Tibial nerve (tissue), 4 donors: Measurements from ENCODE around the gene SLC23A2. TPM values are rescaled to one million over a fixed set of nuclear protein-coding genes. Genes with fewer than 3 reads are reported as not detected.

Experiments used
- DNase-seq, 2 donors: peaks; one replicate each; pipeline ENCODE4 v3.0.0-alpha.2; 2019; ENCODE audit warnings: low spot score in 2 of 2
- H3K27ac ChIP-seq, 4 donors: fragments of 200-600 bp; sonication (generic) in 3 of 4; one replicate each; pipeline ENCODE4 v1.5.1; 2017 to 2019; ENCODE audit warnings: mild to moderate bottlenecking in 1 of 4
- H3K27me3 ChIP-seq, 2 donors: fragments of 200-600 bp; sonication (generic) in 1 of 2; one replicate each; pipeline versions ENCODE4 v1.5.1 to v1.6.0; 2017 to 2019
- H3K36me3 ChIP-seq, 3 donors: fragments of 200-600 bp; sonication (generic); one replicate each; pipeline ENCODE4 v1.5.1; 2018 to 2019
- H3K4me1 ChIP-seq, 4 donors: fragments of 200-600 bp; sonication (generic) in 3 of 4; one replicate each; pipeline ENCODE4 v1.5.1; 2017 to 2019
- H3K4me3 ChIP-seq, 4 donors: fragments of 200-600 bp; sonication (generic) in 3 of 4; one replicate each; pipeline ENCODE4 v1.5.1; 2017 to 2019; ENCODE audit warnings: mild to moderate bottlenecking in 1 of 4, moderate library complexity in 1 of 4
- H3K9me3 ChIP-seq, 4 donors: fragments of 200-600 bp; sonication (generic) in 3 of 4; one replicate each; pipeline ENCODE4 v1.5.1; 2017 to 2019
- EP300 ChIP-seq, 2 donors: sonication (generic); formaldehyde crosslinking; IDR thresholded peaks; one replicate each; pipeline ENCODE4 v1.6.1; 2017; ENCODE audit warnings: antibody characterized with exemption in 2 of 2, mild to moderate bottlenecking in 1 of 2
- POLR2A ChIP-seq, 2 donors: fragments of 450-650 bp; IDR thresholded peaks; one replicate each; pipeline ENCODE4 v1.6.1; 2017; ENCODE audit warnings: antibody characterized with exemption in 2 of 2, mild to moderate bottlenecking in 2 of 2, moderate library complexity in 2 of 2
- WGBS, 2 donors: methylation state at CpG; one replicate each; pipeline ENCODE4 v1.1.5; 2018; 5-methylcytosine and 5-hydroxymethylcytosine counted together
- total RNA-seq, 4 donors: library from RNA; depleted of rRNA; stranded (reverse); fragments of >200 nt; gene quantifications; one replicate each; pipeline ENCODE4 v1.1.0, GENCODE V29; 2016
- TF ChIP-seq, protein P1 (sequence below), 5 experiments: fragments of 200-600 bp in 3 of 5; fragments of 450-650 bp in 2 of 5; sonication (generic) in 3 of 5; IDR thresholded peaks; one replicate each; pipeline ENCODE4 v1.5.1; 2016 to 2019; ENCODE audit warnings: antibody characterized with exemption in 5 of 5, mild to moderate bottlenecking in 3 of 5, moderate library complexity in 2 of 5

The SLC23A2 gene
- total RNA-seq, 4 donors from 2014 or later, result 30.6 to 48.5 (median 40.6) TPM

DNA sequence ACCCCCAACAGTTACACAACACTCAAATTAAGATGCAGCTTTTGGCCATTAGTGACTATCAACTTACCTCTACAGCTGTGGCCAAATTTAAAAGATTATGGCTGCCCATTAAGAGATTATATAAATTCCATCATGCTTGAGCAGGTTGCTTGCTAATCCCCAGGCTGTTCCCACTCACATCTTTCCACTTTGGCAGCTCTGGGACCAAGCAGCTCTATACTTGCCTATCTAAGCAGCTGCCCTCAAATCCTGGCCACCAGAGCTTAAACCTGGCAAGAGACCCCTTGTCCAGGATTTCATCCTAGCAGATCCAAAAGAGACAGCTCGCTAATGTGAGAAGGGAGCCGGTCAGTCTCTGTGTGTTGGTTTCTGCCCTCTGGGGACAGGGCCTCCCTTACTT, 127.9 kb downstream of the SLC23A2 start:
- TF ChIP-seq, protein P1, sequence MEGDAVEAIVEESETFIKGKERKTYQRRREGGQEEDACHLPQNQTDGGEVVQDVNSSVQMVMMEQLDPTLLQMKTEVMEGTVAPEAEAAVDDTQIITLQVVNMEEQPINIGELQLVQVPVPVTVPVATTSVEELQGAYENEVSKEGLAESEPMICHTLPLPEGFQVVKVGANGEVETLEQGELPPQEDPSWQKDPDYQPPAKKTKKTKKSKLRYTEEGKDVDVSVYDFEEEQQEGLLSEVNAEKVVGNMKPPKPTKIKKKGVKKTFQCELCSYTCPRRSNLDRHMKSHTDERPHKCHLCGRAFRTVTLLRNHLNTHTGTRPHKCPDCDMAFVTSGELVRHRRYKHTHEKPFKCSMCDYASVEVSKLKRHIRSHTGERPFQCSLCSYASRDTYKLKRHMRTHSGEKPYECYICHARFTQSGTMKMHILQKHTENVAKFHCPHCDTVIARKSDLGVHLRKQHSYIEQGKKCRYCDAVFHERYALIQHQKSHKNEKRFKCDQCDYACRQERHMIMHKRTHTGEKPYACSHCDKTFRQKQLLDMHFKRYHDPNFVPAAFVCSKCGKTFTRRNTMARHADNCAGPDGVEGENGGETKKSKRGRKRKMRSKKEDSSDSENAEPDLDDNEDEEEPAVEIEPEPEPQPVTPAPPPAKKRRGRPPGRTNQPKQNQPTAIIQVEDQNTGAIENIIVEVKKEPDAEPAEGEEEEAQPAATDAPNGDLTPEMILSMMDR (IDR thresholded peaks at IDR 0.05), result no peak
- TF ChIP-seq EP300 (IDR thresholded peaks at IDR 0.05) (no peak), POLR2A (IDR thresholded peaks at IDR 0.05) (no peak)
- Histone ChIP-seq H3K36me3 (peaks cover 0 to 68% (median 0%) of the 10 kb centered on the region in 3 donors), H3K4me1 (no peaks in the 10 kb centered on the region), H3K4me3 (no peak overlapping the region), H3K27ac (no peak overlapping the region), H3K27me3 (no peaks in the 10 kb centered on the region), H3K9me3 (no peaks in the 10 kb centered on the region)
- DNase-seq, result no peak
- 86 to 90% methylated on average over 2 of the region's 2 CpGs for WGBS, 2 donors

DNA sequence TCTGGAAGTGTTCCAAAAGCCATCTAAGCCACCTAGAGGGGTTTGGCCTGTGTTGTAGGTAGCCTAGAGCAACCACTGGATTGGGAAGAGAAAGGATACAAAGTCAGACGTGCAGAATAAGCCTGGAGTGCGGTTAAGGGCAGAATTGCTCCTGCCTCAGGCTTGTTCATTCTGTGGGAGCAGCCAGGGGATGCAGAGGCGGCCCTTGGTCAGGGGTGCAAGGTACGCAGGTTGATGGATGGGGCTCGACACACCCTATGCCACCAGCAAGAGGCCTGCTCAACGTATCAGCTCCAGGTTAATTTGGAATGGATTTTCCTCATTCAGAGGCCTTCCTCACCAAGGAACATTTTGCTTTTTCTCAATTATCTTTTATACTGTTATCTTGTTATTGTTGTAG, 129.8 kb downstream of the SLC23A2 start:
- Histone ChIP-seq H3K9me3 (no peaks in the 10 kb centered on the region), H3K27me3 (no peaks in the 10 kb centered on the region), H3K27ac (peak overlapping the region in 1 of 4 donors; percentile 21), H3K4me3 (no peak overlapping the region), H3K4me1 (no peaks in the 10 kb centered on the region), H3K36me3 (peaks cover 0 to 75% (median 0%) of the 10 kb centered on the region in 3 donors)
- DNase-seq, result no peak
- WGBS, 2 donors, result 92 to 94% methylated on average over 6 of the region's 6 CpGs
- TF ChIP-seq, protein P1 (IDR thresholded peaks at IDR 0.05), result no peak
- TF ChIP-seq EP300 (IDR thresholded peaks at IDR 0.05) (no peak), POLR2A (IDR thresholded peaks at IDR 0.05) (no peak)

DNA sequence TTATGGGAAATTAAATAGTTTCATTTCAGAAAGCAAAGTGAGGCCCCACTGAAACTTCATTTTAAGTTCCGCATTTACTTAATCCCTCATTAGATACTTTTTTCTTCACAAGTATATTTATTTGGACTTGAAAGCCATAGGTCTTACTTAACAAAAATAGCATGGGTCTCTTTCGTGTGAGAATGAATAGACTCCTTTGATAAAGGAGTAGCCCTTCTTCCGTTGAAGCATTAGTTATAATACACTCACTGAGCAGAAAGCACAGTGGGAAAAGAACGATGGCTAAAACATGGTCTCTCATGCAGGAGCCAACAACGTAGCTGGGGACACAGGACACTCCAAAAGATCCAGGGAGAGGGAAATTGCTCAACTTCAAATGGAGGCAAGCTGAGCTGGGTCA, 130.4 kb downstream of the SLC23A2 start:
- no peaks in the 10 kb centered on the region for H3K4me1 ChIP-seq
- peak overlapping the region in 2 of 4 donors; percentile 2 to 21 for H3K27ac ChIP-seq
- H3K36me3 ChIP-seq, result peaks cover 0 to 75% (median 0%) of the 10 kb centered on the region in 3 donors
- WGBS, 2 donors, result 41 to 56% methylated on average over 5 of the region's 5 CpGs
- TF ChIP-seq EP300 (IDR thresholded peaks at IDR 0.05) (no peak), POLR2A (IDR thresholded peaks at IDR 0.05) (no peak)
- TF ChIP-seq, protein P1 (IDR thresholded peaks at IDR 0.05), result no peak
- H3K4me3 ChIP-seq, result no peak overlapping the region
- no peaks in the 10 kb centered on the region for H3K9me3 ChIP-seq
- H3K27me3 ChIP-seq, result no peaks in the 10 kb centered on the region
- no peak for DNase-seq

DNA sequence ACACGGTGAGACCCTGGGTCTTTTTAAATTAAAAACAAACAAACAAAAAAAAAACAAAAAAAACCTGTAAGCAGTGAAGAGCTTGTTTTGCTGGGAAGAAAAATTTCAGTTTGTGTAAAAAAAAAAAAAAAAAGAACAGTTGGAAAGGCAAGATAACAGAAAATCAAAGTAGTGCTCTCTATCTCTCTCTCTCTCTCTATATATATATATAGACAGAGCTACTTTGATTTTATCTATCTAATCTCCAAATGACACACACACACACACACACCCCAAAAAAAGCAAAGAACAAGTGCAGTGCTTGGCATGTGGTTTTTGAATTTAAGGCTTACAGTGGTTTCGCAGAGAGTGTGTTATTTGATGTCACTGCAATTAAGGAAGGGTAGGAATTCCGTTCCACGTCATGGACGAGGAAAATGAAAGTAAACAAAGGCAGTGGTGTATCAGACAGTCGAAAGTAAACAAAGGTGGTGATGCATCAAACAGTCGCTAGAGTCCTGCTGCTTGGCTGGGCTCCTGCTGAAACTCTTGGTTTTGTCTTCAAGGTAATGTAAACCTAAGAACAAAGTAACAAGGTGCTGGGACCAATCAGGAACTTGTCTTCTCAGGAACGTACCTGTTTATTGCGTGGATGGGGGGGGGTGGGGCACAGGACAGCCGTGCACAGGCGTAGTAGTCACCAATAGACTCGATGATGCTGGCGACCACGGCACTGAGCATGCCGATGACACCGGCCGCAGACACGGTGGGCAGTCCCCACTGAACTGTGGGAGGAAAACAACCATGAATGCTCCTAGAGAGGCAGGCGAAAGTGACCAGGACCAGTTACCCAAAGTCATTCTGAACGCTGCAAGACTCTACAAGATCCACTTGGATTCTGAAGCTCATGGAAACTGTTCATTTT, 131.8 kb downstream of the SLC23A2 start:
- DNase-seq, result no peak
- no peaks in the 10 kb centered on the region for H3K27me3 ChIP-seq
- no peaks in the 10 kb centered on the region for H3K4me1 ChIP-seq
- no peak overlapping the region for H3K27ac ChIP-seq
- TF ChIP-seq, protein P1 (IDR thresholded peaks at IDR 0.05), result no peak
- TF ChIP-seq POLR2A (IDR thresholded peaks at IDR 0.05) (no peak), EP300 (IDR thresholded peaks at IDR 0.05) (no peak)
- no peaks in the 10 kb centered on the region for H3K9me3 ChIP-seq
- 86 to 89% methylated on average over 20 of the region's 20 CpGs for WGBS, 2 donors
- peaks cover 0 to 80% (median 0%) of the 10 kb centered on the region in 3 donors for H3K36me3 ChIP-seq
- H3K4me3 ChIP-seq, result no peak overlapping the region

DNA sequence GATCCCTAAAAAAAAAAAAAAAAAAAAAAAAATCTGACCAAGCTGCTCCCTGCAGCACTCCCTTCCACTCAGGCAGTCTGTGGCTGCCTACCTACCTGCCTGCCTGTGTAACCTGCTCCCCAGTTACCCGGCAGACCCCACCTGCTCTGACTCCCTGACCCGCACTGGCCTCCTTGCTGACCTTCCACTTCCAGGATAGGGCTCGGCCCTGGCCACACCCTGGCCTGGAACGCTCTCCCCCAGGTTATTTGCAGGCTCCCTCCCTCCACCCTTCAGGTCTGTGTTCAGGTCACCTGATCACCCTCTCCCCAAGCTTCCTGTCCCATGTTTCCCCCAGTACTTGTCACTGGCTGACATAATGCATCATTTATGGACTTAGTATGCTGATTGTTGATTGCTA, 134.3 kb downstream of the SLC23A2 start:
- 86 to 90% methylated on average over 4 of the region's 4 CpGs for WGBS, 2 donors
- Histone ChIP-seq H3K27ac (no peak overlapping the region), H3K27me3 (no peaks in the 10 kb centered on the region), H3K4me1 (no peaks in the 10 kb centered on the region), H3K36me3 (peaks cover 0 to 80% (median 0%) of the 10 kb centered on the region in 3 donors), H3K9me3 (no peaks in the 10 kb centered on the region), H3K4me3 (no peak overlapping the region)
- DNase-seq, result no peak
- TF ChIP-seq POLR2A (IDR thresholded peaks at IDR 0.05) (no peak), EP300 (IDR thresholded peaks at IDR 0.05) (no peak)
- TF ChIP-seq, protein P1 (IDR thresholded peaks at IDR 0.05), result no peak
